COLO829 (cell line): Measurements from ENCODE around the gene MSH3.
"Not testable (repeated sequence)": the region's sequence is repeated elsewhere in the genome, so short reads cannot be mapped to it uniquely, and the experiment has no call there.

Experiments
- DNase-seq: peaks from one replicate; pipeline ENCODE4 v3.0.0; 2012; ENCODE audit warnings: low spot score

The MSH3 gene

GRCh38 chr5:80656425-80656824 is 2.0 kb downstream of the MSH3 start:
- no peak for DNase-seq

GRCh38 chr5:80659106-80659505 is 4.7 kb downstream of the MSH3 start:
- DNase-seq, result no peak

GRCh38 chr5:80660661-80661060 is 6.2 kb downstream of the MSH3 start:
- DNase-seq, result not testable (repeated sequence)

- DNase-seq, result no peak
Measured at GRCh38 chr5:80662108-80662507, 7.7 kb downstream of the MSH3 start.

- DNase-seq, result no peak
Measured at GRCh38 chr5:80665057-80665456, 10.6 kb downstream of the MSH3 start.

- no peak for DNase-seq
Measured at GRCh38 chr5:80667384-80667783, 12.9 kb downstream of the MSH3 start.

GRCh38 chr5:80668016-80668969 is 13.8 kb downstream of the MSH3 start:
- DNase-seq, result no peak

- DNase-seq, result peak; percentile 51
Measured at GRCh38 chr5:80672140-80672736, 17.8 kb downstream of the MSH3 start.

GRCh38 chr5:80676706-80677105 is 22.3 kb downstream of the MSH3 start:
- DNase-seq, result no peak

GRCh38 chr5:80686757-80687156 is 32.3 kb downstream of the MSH3 start:
- DNase-seq, result peak; percentile 4

- no peak for DNase-seq
Measured at GRCh38 chr5:80688648-80689420, 34.4 kb downstream of the MSH3 start.

GRCh38 chr5:80689627-80690026 is 35.2 kb downstream of the MSH3 start:
- no peak for DNase-seq

- no peak for DNase-seq
Measured at GRCh38 chr5:80695666-80696065, 41.2 kb downstream of the MSH3 start.

GRCh38 chr5:80696450-80696849 is 42.0 kb downstream of the MSH3 start:
- no peak for DNase-seq

GRCh38 chr5:80697100-80697499 is 42.6 kb downstream of the MSH3 start:
- DNase-seq, result no peak

GRCh38 chr5:80698369-80698768 is 43.9 kb downstream of the MSH3 start:
- DNase-seq, result no peak

- no peak for DNase-seq
Measured at GRCh38 chr5:80701597-80701996, 47.1 kb downstream of the MSH3 start.

GRCh38 chr5:80703291-80703690 is 48.8 kb downstream of the MSH3 start:
- no peak for DNase-seq

GRCh38 chr5:80703747-80704146 is 49.3 kb downstream of the MSH3 start:
- no peak for DNase-seq

GRCh38 chr5:80704221-80704620 is 49.8 kb downstream of the MSH3 start:
- no peak for DNase-seq

- DNase-seq, result no peak
Measured at GRCh38 chr5:80705216-80705769, 50.8 kb downstream of the MSH3 start.

GRCh38 chr5:80705801-80706200 is 51.3 kb downstream of the MSH3 start:
- DNase-seq, result no peak
